ENCODE data around the gene RAP1A. TPM values are rescaled to one million over a fixed set of nuclear protein-coding genes. Genes with fewer than 3 reads are reported as not detected.

Gene RAP1A
- total RNA-seq: 100 to 1,000 TPM; 132 to 133 TPM

GRCh38 chr1:111619635-111620440 is at the start of gene RAP1A:
Gene RAP1A (plus strand): TSS chr1:111619789. CDS start chr1:111691361, 71,572 bp downstream.
- POLR2A ChIA-PET: interaction anchor here (0.6 to 12.5 kb wide), 14 partner anchors 8 to 171 kb away, joined by 3 to 250 read pairs (median 4); partner anchors contain the start of gene WDR77
- Mint-ChIP-seq H3K4me1 (ENCODE audit: low read depth) (peaks cover 69% of the 10 kb centered on the region), H3K9me3 (ENCODE audit: insufficient read depth) (no peaks in the 10 kb centered on the region), H3K36me3 (ENCODE audit: low read depth) (peaks cover 35% of the 10 kb centered on the region), H3K27ac (peak within 1 kb of the TSS; percentile 92), H3K4me3 (peak within 1 kb of the TSS; percentile 95), H3K27me3 (ENCODE audit: low read depth) (no peaks in the 10 kb centered on the region)
- CTCF ChIA-PET: interaction anchor here (0.7 to 6.0 kb wide), 7 partner anchors 21 to 111 kb away, joined by 3 to 42 read pairs (median 7); no protein-coding TSS in a partner anchor
- ATAC-seq (peak; percentile 77), DNase-seq (peak; percentile 96)

GRCh38 chr1:111569913-111570312 is 49.7 kb upstream of the RAP1A start:
- H3K4me1 Mint-ChIP-seq (ENCODE audit: low read depth): peaks cover 19% of the 10 kb centered on the region
- H3K9me3 Mint-ChIP-seq (ENCODE audit: insufficient read depth): no peaks in the 10 kb centered on the region
- no peak overlapping the region for H3K27ac Mint-ChIP-seq
- POLR2A ChIA-PET: no interaction called here
- H3K4me3 Mint-ChIP-seq: no peak overlapping the region
- CTCF ChIA-PET: interaction anchor here (1.1 kb wide), 1 partner anchor 12 kb away, joined by 3 read pairs; no protein-coding TSS in a partner anchor
- ATAC-seq (no peak), DNase-seq (no peak)
- H3K27me3 Mint-ChIP-seq (ENCODE audit: low read depth): no peaks in the 10 kb centered on the region
- no peaks in the 10 kb centered on the region for H3K36me3 Mint-ChIP-seq (ENCODE audit: low read depth)

- ChIA-PET CTCF (interaction anchor here (0.9 to 2.4 kb wide), 15 partner anchors 11 to 145 kb away, joined by 3 to 11 read pairs (median 5); no protein-coding TSS in a partner anchor), POLR2A (interaction anchor here (1.0 kb wide), 1 partner anchor 22 kb away, joined by 3 read pairs; no protein-coding TSS in a partner anchor)
- DNase-seq: peak; percentile 50
- Mint-ChIP-seq H3K27me3 (ENCODE audit: low read depth) (no peaks in the 10 kb centered on the region), H3K36me3 (ENCODE audit: low read depth) (no peaks in the 10 kb centered on the region), H3K9me3 (ENCODE audit: insufficient read depth) (no peaks in the 10 kb centered on the region), H3K4me3 (no peak overlapping the region), H3K27ac (no peak overlapping the region), H3K4me1 (ENCODE audit: low read depth) (peaks cover 19% of the 10 kb centered on the region)
- ATAC-seq: no peak
Measured at GRCh38 chr1:111570781-111571181, 48.8 kb upstream of the RAP1A start.

- no peak for ATAC-seq
Measured at GRCh38 chr1:111571239-111571638, 48.4 kb upstream of the RAP1A start.

GRCh38 chr1:111571987-111572386 is 47.6 kb upstream of the RAP1A start:
- Mint-ChIP-seq H3K36me3 (ENCODE audit: low read depth) (no peaks in the 10 kb centered on the region), H3K27me3 (ENCODE audit: low read depth) (no peaks in the 10 kb centered on the region), H3K4me3 (no peak overlapping the region), H3K27ac (no peak overlapping the region), H3K4me1 (ENCODE audit: low read depth) (peaks cover 19% of the 10 kb centered on the region), H3K9me3 (ENCODE audit: insufficient read depth) (no peaks in the 10 kb centered on the region)
- POLR2A ChIA-PET: no interaction called here
- DNase-seq (no peak), ATAC-seq (no peak)
- CTCF ChIA-PET: interaction anchor here (1.0 to 2.4 kb wide), 14 partner anchors 10 to 144 kb away, joined by 3 to 11 read pairs (median 6); no protein-coding TSS in a partner anchor

More at GRCh38 chr1:111571239-111571638, 48.4 kb upstream of the RAP1A start:
- H3K9me3 Mint-ChIP-seq (ENCODE audit: insufficient read depth): no peaks in the 10 kb centered on the region
- POLR2A ChIA-PET: interaction anchor here (1.0 kb wide), 1 partner anchor 22 kb away, joined by 3 read pairs; no protein-coding TSS in a partner anchor
- CTCF ChIA-PET: interaction anchor here (0.9 to 2.4 kb wide), 16 partner anchors 10 to 145 kb away, joined by 3 to 11 read pairs (median 5); no protein-coding TSS in a partner anchor
- H3K36me3 Mint-ChIP-seq (ENCODE audit: low read depth): no peaks in the 10 kb centered on the region
- DNase-seq: no peak
- peaks cover 19% of the 10 kb centered on the region for H3K4me1 Mint-ChIP-seq (ENCODE audit: low read depth)
- H3K27ac Mint-ChIP-seq: no peak overlapping the region
- no peak overlapping the region for H3K4me3 Mint-ChIP-seq
- no peaks in the 10 kb centered on the region for H3K27me3 Mint-ChIP-seq (ENCODE audit: low read depth)

- Mint-ChIP-seq H3K27ac (no peak overlapping the region), H3K27me3 (ENCODE audit: low read depth) (no peaks in the 10 kb centered on the region), H3K4me3 (no peak overlapping the region), H3K36me3 (ENCODE audit: low read depth) (no peaks in the 10 kb centered on the region), H3K4me1 (ENCODE audit: low read depth) (no peaks in the 10 kb centered on the region), H3K9me3 (ENCODE audit: insufficient read depth) (no peaks in the 10 kb centered on the region)
- no peak for ATAC-seq
- CTCF ChIA-PET: no interaction called here
- no peak for DNase-seq
- POLR2A ChIA-PET: no interaction called here
Measured at GRCh38 chr1:111576547-111576946, 43.0 kb upstream of the RAP1A start.

- Mint-ChIP-seq H3K4me1 (ENCODE audit: low read depth) (no peaks in the 10 kb centered on the region), H3K36me3 (ENCODE audit: low read depth) (no peaks in the 10 kb centered on the region), H3K4me3 (no peak overlapping the region), H3K9me3 (ENCODE audit: insufficient read depth) (no peaks in the 10 kb centered on the region), H3K27ac (no peak overlapping the region), H3K27me3 (ENCODE audit: low read depth) (no peaks in the 10 kb centered on the region)
- POLR2A ChIA-PET: no interaction called here
- no peak for DNase-seq
- CTCF ChIA-PET: interaction anchor here (1.0 kb wide), 1 partner anchor 9 kb away, joined by 3 read pairs; no protein-coding TSS in a partner anchor
- ATAC-seq: no peak
Measured at GRCh38 chr1:111577814-111578213, 41.8 kb upstream of the RAP1A start.

GRCh38 chr1:111581166-111581565 is 38.4 kb upstream of the RAP1A start:
- no peaks in the 10 kb centered on the region for H3K4me1 Mint-ChIP-seq (ENCODE audit: low read depth)
- H3K4me3 Mint-ChIP-seq: no peak overlapping the region
- no peaks in the 10 kb centered on the region for H3K27me3 Mint-ChIP-seq (ENCODE audit: low read depth)
- POLR2A ChIA-PET: interaction anchor here (0.8 to 0.9 kb wide), 2 partner anchors 11 to 134 kb away, joined by 3 to 4 read pairs; no protein-coding TSS in a partner anchor
- no peaks in the 10 kb centered on the region for H3K36me3 Mint-ChIP-seq (ENCODE audit: low read depth)
- H3K27ac Mint-ChIP-seq: no peak overlapping the region
- no peak for ATAC-seq
- H3K9me3 Mint-ChIP-seq (ENCODE audit: insufficient read depth): no peaks in the 10 kb centered on the region
- DNase-seq: no peak
- CTCF ChIA-PET: interaction anchor here (2.3 to 2.4 kb wide), 2 partner anchors 10 to 12 kb away, joined by 9 to 10 read pairs; no protein-coding TSS in a partner anchor

GRCh38 chr1:111582016-111582415 is 37.6 kb upstream of the RAP1A start:
- ATAC-seq (no peak), DNase-seq (no peak)
- ChIA-PET POLR2A (interaction anchor here (0.8 to 1.4 kb wide), 5 partner anchors 11 to 133 kb away, joined by 3 to 4 read pairs (median 4); no protein-coding TSS in a partner anchor), CTCF (interaction anchor here (1.0 to 2.4 kb wide), 10 partner anchors 9 to 74 kb away, joined by 3 to 10 read pairs (median 4); no protein-coding TSS in a partner anchor)
- Mint-ChIP-seq H3K36me3 (ENCODE audit: low read depth) (no peaks in the 10 kb centered on the region), H3K4me3 (no peak overlapping the region), H3K27me3 (ENCODE audit: low read depth) (no peaks in the 10 kb centered on the region), H3K27ac (no peak overlapping the region), H3K9me3 (ENCODE audit: insufficient read depth) (no peaks in the 10 kb centered on the region), H3K4me1 (ENCODE audit: low read depth) (no peaks in the 10 kb centered on the region)

GRCh38 chr1:111582644-111583618 is 36.7 kb upstream of the RAP1A start:
- CTCF ChIA-PET: interaction anchor here (1.0 to 2.4 kb wide), 11 partner anchors 8 to 75 kb away, joined by 3 to 10 read pairs (median 4); no protein-coding TSS in a partner anchor

More at GRCh38 chr1:111582644-111583618, 36.7 kb upstream of the RAP1A start:
- no peak for ATAC-seq
- Mint-ChIP-seq H3K27ac (no peak overlapping the region), H3K27me3 (ENCODE audit: low read depth) (no peaks in the 10 kb centered on the region), H3K9me3 (ENCODE audit: insufficient read depth) (no peaks in the 10 kb centered on the region), H3K4me1 (ENCODE audit: low read depth) (no peaks in the 10 kb centered on the region), H3K36me3 (ENCODE audit: low read depth) (no peaks in the 10 kb centered on the region), H3K4me3 (no peak overlapping the region)
- POLR2A ChIA-PET: interaction anchor here (1.0 to 1.4 kb wide), 4 partner anchors 10 to 37 kb away, joined by 4 to 9 read pairs (median 4); no protein-coding TSS in a partner anchor
- no peak for DNase-seq
